Activated CD4-positive, CD25-positive, alpha-beta regulatory T cell treated with anti-CD3 and anti-CD28 coated beads, Interleukin-2, amount 50 U/mL, for 16 hours (primary cell): ENCODE measurements around the gene RNGTT.
"Not testable (repeated sequence)": the region's sequence is repeated elsewhere in the genome, so short reads cannot be mapped to it uniquely, and the experiment has no call there.

Source experiments
- DNase-seq: peaks from one replicate; pipeline ENCODE4 v3.0.0-alpha.2; 2020; ENCODE audit warnings: low read depth, low spot score

Gene RNGTT

GRCh38 chr6:88963139-88964090 is at the start of gene RNGTT:
Gene RNGTT, minus strand, starts transcription at chr6:88963618. Its CDS starts 209 bp downstream, at chr6:88963409.
- DNase-seq, result peak; percentile 95

- DNase-seq, result no peak
Measured at GRCh38 chr6:89011436-89011835, 48.0 kb upstream of the RNGTT start.

GRCh38 chr6:89010825-89011224 is 47.4 kb upstream of the RNGTT start:
- no peak for DNase-seq

- no peak for DNase-seq
Measured at GRCh38 chr6:89009624-89010059, 46.2 kb upstream of the RNGTT start.

- DNase-seq, result no peak
Measured at GRCh38 chr6:89008815-89009374, 45.5 kb upstream of the RNGTT start.

GRCh38 chr6:89008001-89008814 is 44.8 kb upstream of the RNGTT start:
- no peak for DNase-seq

GRCh38 chr6:89007209-89008000 is 44.0 kb upstream of the RNGTT start:
- no peak for DNase-seq

- no peak for DNase-seq
Measured at GRCh38 chr6:89002523-89002922, 39.1 kb upstream of the RNGTT start.

- DNase-seq, result no peak
Measured at GRCh38 chr6:88997327-88997726, 33.9 kb upstream of the RNGTT start.

- no peak for DNase-seq
Measured at GRCh38 chr6:88992741-88993552, 29.5 kb upstream of the RNGTT start.

- DNase-seq, result no peak
Measured at GRCh38 chr6:88989215-88989614, 25.8 kb upstream of the RNGTT start.

GRCh38 chr6:88987922-88988321 is 24.5 kb upstream of the RNGTT start:
- DNase-seq, result no peak

GRCh38 chr6:88985901-88986300 is 22.5 kb upstream of the RNGTT start:
- DNase-seq, result no peak

GRCh38 chr6:88984606-88985005 is 21.2 kb upstream of the RNGTT start:
- DNase-seq, result no peak

GRCh38 chr6:88984152-88984551 is 20.7 kb upstream of the RNGTT start:
- no peak for DNase-seq

GRCh38 chr6:88983532-88983931 is 20.1 kb upstream of the RNGTT start:
- no peak for DNase-seq

- not testable (repeated sequence) for DNase-seq
Measured at GRCh38 chr6:88983129-88983528, 19.7 kb upstream of the RNGTT start.

GRCh38 chr6:88982720-88983119 is 19.3 kb upstream of the RNGTT start:
- DNase-seq, result no peak

GRCh38 chr6:88975369-88975768 is 12.0 kb upstream of the RNGTT start:
- DNase-seq, result no peak
